K562 (cell line): ENCODE measurements around the gene DIMT1. TPM values are rescaled to one million over a fixed set of nuclear protein-coding genes. Genes with fewer than 3 reads are reported as not detected.
A peak's percentile ranks its signal among the peaks of the same experiment; 100 is the strongest.

Source experiments
- BACH1 ChIP-seq: fragments of 200-800 bp; sonication (Bioruptor generic); IDR thresholded peaks from 2 replicates; pipeline ENCODE4 v1.6.1; 2016; ENCODE audit warnings: missing genetic modification characterization, missing compliant biosample characterization
- COPS2 ChIP-seq: fragments of 450-650 bp; conservative IDR thresholded peaks from 2 replicates; pipeline ENCODE4 v1.6.1; 2016; ENCODE audit warnings: mild to moderate bottlenecking, moderate library complexity
- DACH1 ChIP-seq: fragments of 450-650 bp; IDR thresholded peaks from 2 replicates; pipeline ENCODE4 v1.6.1; 2018; ENCODE audit not compliant: partially characterized antibody
- E4F1 ChIP-seq: fragments of 250-450 bp; sonication (Bioruptor Pico); IDR thresholded peaks from 2 replicates; pipeline ENCODE4 v1.5.0; 2021; ENCODE audit warnings: mild to moderate bottlenecking, borderline replicate concordance
- EHMT2 ChIP-seq: fragments of 450-650 bp; IDR thresholded peaks from 2 replicates; pipeline ENCODE4 v1.6.1; 2018; ENCODE audit warnings: antibody characterized with exemption
- GABPB2 ChIP-seq: fragments of 250-450 bp; sonication (Bioruptor Pico); conservative IDR thresholded peaks from 2 replicates; pipeline ENCODE4 v1.5.1; 2021; ENCODE audit warnings: mild to moderate bottlenecking
- JUN ChIP-seq, 2 experiments: sonication (generic) in 1 of 2; formaldehyde crosslinking in 1 of 2; IDR thresholded peaks; 2 replicates each; pipeline versions ENCODE4 v1.6.1 to v1.8.0; 2012 to 2022; ENCODE audit warnings: borderline replicate concordance in 2 of 2, mild to moderate bottlenecking in 2 of 2, improper control_type of control experiment in 1 of 2, low read depth in 1 of 2, low read length in 1 of 2, missing genetic modification reagents in 1 of 2
- JUNB ChIP-seq: fragments of 450-650 bp; formaldehyde crosslinking; conservative IDR thresholded peaks from 2 replicates; pipeline ENCODE4 v1.4.0; 2020; ENCODE audit warnings: mild to moderate bottlenecking
- KDM1A ChIP-seq, 2 experiments: fragments of 450-650 bp; IDR thresholded peaks; 2 replicates each; pipeline ENCODE4 v1.6.1; 2016; ENCODE audit warnings: mild to moderate bottlenecking in 2 of 2
- MAFG ChIP-seq: fragments of 450-650 bp; conservative IDR thresholded peaks from 2 replicates; pipeline ENCODE4 v1.6.1; 2016; ENCODE audit warnings: missing genetic modification characterization, missing compliant biosample characterization
- MNT ChIP-seq, 2 experiments: fragments of 450-650 bp; conservative IDR thresholded peaks; 2 replicates each; pipeline ENCODE4 v1.6.1; 2017; ENCODE audit warnings: mild to moderate bottlenecking in 2 of 2, moderate library complexity in 2 of 2
- NFE2 ChIP-seq: IDR thresholded peaks from 2 replicates; pipeline ENCODE4 v1.6.1; 2014; ENCODE audit warnings: antibody characterized with exemption, low read depth
- TAF9B ChIP-seq: fragments of 450-650 bp; IDR thresholded peaks from 2 replicates; pipeline ENCODE4 v1.6.1; 2018; ENCODE audit warnings: mild to moderate bottlenecking; ENCODE audit not compliant: partially characterized antibody
- TSHZ1 ChIP-seq: fragments of 250-450 bp; sonication (Bioruptor Pico); IDR thresholded peaks from 2 replicates; pipeline ENCODE4 v1.4.0; 2020; ENCODE audit warnings: mild to moderate bottlenecking, moderate library complexity
- ZNF408 ChIP-seq: fragments of 250-450 bp; sonication (Bioruptor Pico); IDR thresholded peaks from 2 replicates; pipeline ENCODE4 v1.4.0; 2020; ENCODE audit warnings: low read depth, mild to moderate bottlenecking, moderate library complexity
- ZZZ3 ChIP-seq: fragments of 450-650 bp; IDR thresholded peaks from 2 replicates; pipeline ENCODE4 v1.6.1; 2016; ENCODE audit warnings: antibody characterized with exemption, mild to moderate bottlenecking, moderate library complexity
- polyA plus RNA-seq, 8 experiments: library from polyadenylated mRNA; depleted of rRNA in 4 of 8; stranded (reverse) in 5 of 8; unstranded in 3 of 8; fragments of >200 nt; fragmentation: Nextera tagmentation in 2 of 8; fragmentation: Illumina TruSeq in 1 of 8; extraction: Ambion mirVana in 2 of 8; extraction: Trizol in 1 of 8; gene quantifications; 2 replicates each; pipeline versions ENCODE4 v1.2.1 to v1.2.3, GENCODE V29; 2011 to 2014; ENCODE audit warnings: inconsistent platforms in 1 of 8, missing spikeins in 1 of 8
- total RNA-seq, 7 experiments: library from RNA; depleted of rRNA in 6 of 7; stranded (reverse); fragments of >200 nt in 6 of 7; fragmentation: Illumina TruSeq in 2 of 7; extraction: Trizol in 2 of 7; gene quantifications; 2 replicates each; pipeline versions ENCODE4 v1.2.1 to v1.2.3, GENCODE V29; 2011 to 2021; ENCODE audit warnings: low replicate concordance in 1 of 7
- TF ChIP-seq, protein P1 (sequence below): fragments of 450-650 bp; IDR thresholded peaks from 2 replicates; pipeline ENCODE4 v1.6.1; 2017; ENCODE audit warnings: antibody characterized with exemption
- TF ChIP-seq, protein P2 (sequence below): fragments of 450-650 bp; conservative IDR thresholded peaks from 2 replicates; pipeline ENCODE4 v1.6.1; 2016; ENCODE audit warnings: missing genetic modification characterization, low read depth, mild to moderate bottlenecking, missing compliant biosample characterization, moderate library complexity

The DIMT1 gene
- total and polyA plus RNA-seq, 9 of the 15 experiments (the other 6 are each of a cell fraction or from before 2014, with no cell fraction given): 28.9 to 85.3 (median 54.1) TPM

DNA sequence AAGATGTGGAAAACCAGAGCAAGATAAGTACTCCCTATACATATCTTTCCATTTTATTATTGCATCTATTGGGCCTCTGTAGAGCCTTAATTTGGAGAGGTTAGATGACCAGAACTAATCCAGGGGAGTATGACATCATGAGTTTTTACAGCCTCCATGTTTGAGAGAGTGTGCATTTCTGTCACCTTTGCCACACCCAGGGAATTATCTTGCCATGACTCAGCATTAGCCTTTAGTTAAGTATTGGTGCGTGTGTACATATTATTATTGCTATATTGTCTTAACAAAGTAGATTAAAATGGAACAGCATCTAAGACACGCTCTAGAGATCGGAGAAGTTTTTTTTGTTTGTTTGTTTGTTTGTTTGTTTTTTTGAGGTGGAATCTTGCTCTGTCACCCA, 27.6 kb downstream of the DIMT1 start (continued):
- 0 out of 4 replicates have a peak, but pooled peaks of 1 of the 2 experiments have one; percentile 24 for TF ChIP-seq KDM1A (IDR thresholded peaks at IDR 0.05)
- TF ChIP-seq, protein P1, sequence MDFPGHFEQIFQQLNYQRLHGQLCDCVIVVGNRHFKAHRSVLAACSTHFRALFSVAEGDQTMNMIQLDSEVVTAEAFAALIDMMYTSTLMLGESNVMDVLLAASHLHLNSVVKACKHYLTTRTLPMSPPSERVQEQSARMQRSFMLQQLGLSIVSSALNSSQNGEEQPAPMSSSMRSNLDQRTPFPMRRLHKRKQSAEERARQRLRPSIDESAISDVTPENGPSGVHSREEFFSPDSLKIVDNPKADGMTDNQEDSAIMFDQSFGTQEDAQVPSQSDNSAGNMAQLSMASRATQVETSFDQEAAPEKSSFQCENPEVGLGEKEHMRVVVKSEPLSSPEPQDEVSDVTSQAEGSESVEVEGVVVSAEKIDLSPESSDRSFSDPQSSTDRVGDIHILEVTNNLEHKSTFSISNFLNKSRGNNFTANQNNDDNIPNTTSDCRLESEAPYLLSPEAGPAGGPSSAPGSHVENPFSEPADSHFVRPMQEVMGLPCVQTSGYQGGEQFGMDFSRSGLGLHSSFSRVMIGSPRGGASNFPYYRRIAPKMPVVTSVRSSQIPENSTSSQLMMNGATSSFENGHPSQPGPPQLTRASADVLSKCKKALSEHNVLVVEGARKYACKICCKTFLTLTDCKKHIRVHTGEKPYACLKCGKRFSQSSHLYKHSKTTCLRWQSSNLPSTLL: no peak
- no peak for TF ChIP-seq E4F1
- TF ChIP-seq TAF9B: no peak
- TF ChIP-seq COPS2: no peak
- peak; percentile 96 for TF ChIP-seq NFE2
- no peak for TF ChIP-seq GABPB2 (CRISPR knock-in tag)
- TF ChIP-seq BACH1: peak; percentile 81
- TF ChIP-seq JUN (IDR thresholded peaks at IDR 0.05; ENCODE audit: borderline replicate concordance, low read depth, low read length): peak; percentile 43; the same call in 1 of the 2 replicates
- no peak for TF ChIP-seq JUN (CRISPR knock-in tag; IDR thresholded peaks at IDR 0.05; ENCODE audit: borderline replicate concordance)
- TF ChIP-seq MAFG: peak; percentile 97
- no peak for TF ChIP-seq ZNF408 (CRISPR knock-in tag)
- peak in 1 of 2 experiments; percentile 48; a peak in 3 of 4 replicates for TF ChIP-seq MNT (conservative IDR thresholded peaks at IDR 0.05)
- TF ChIP-seq DACH1: peak; percentile 54
- no peak for TF ChIP-seq JUNB
- TF ChIP-seq, protein P2, sequence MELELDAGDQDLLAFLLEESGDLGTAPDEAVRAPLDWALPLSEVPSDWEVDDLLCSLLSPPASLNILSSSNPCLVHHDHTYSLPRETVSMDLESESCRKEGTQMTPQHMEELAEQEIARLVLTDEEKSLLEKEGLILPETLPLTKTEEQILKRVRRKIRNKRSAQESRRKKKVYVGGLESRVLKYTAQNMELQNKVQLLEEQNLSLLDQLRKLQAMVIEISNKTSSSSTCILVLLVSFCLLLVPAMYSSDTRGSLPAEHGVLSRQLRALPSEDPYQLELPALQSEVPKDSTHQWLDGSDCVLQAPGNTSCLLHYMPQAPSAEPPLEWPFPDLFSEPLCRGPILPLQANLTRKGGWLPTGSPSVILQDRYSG (tag): no peak
- no peak for TF ChIP-seq EHMT2
- TF ChIP-seq ZZZ3: 0 out of 2 replicates have a peak, but pooled peaks have one; percentile 42
- TF ChIP-seq TSHZ1 (CRISPR knock-in tag): no peak
